ENCODE data around the gene FARSA. TPM values are rescaled to one million over a fixed set of nuclear protein-coding genes. Genes with fewer than 3 reads are reported as not detected.

FARSA gene
- total and polyA plus RNA-seq, 2 of the 8 experiments (the other 6 are each of a cell fraction or from before 2014, with no cell fraction given): 61.0 to 103 TPM

GRCh38 chr19:12947702-12948611, 14.4 kb upstream of the FARSA start (continued):
- TF ChIP-seq BCL11A (IDR thresholded peaks at IDR 0.05; ENCODE audit: low read depth in 2 of 2, low read length in 2 of 2): no peak
- no peak for TF ChIP-seq NANOG (IDR thresholded peaks at IDR 0.05; ENCODE audit: insufficient read depth, low read depth, low read length, poor library complexity, severe bottlenecking)
- no peak for TF ChIP-seq CBX5 (IDR thresholded peaks at IDR 0.05; ENCODE audit: low read depth, low read length)
- no peak for TF ChIP-seq TAF1 (IDR thresholded peaks at IDR 0.05; ENCODE audit: low read depth, low read length)
- TF ChIP-seq KDM4A (IDR thresholded peaks at IDR 0.05; ENCODE audit: low read depth, low read length, severe bottlenecking): no peak
- no peak for TF ChIP-seq CTBP2 (IDR thresholded peaks at IDR 0.05; ENCODE audit: borderline replicate concordance, insufficient read depth, insufficient read length, low read length)
- no peak for TF ChIP-seq RFX5 (IDR thresholded peaks at IDR 0.05; ENCODE audit: borderline replicate concordance, low read depth, low read length)
- TF ChIP-seq SRF (IDR thresholded peaks at IDR 0.05; ENCODE audit: low read depth, low read length): no peak
- no peak for TF ChIP-seq CHD7 (IDR thresholded peaks at IDR 0.05; ENCODE audit: insufficient replicate concordance, low read length)
